Measurements from ENCODE around the gene MAD1L1.

DNA sequence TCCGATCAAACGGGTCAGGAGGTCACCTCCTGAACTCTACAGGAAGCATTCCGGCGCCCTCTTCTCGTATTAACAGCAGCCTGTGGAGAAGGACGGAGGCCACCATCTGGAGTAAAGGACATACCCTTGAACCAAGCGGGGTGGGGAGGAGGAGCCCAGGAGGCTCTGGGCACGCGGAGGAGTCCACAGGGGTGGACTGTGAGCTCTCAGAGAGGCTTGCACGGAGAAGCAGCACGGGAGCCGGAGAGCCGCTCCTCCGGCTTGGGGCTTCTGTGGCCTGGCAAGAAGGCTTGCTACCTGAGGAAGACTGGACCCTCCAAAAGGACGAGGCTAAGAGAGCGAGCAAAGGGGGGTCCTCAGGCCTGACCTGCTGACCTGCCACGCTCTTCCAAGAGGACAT lies 77.9 kb downstream of the MAD1L1 start:
- TF ChIP-seq, protein P1, sequence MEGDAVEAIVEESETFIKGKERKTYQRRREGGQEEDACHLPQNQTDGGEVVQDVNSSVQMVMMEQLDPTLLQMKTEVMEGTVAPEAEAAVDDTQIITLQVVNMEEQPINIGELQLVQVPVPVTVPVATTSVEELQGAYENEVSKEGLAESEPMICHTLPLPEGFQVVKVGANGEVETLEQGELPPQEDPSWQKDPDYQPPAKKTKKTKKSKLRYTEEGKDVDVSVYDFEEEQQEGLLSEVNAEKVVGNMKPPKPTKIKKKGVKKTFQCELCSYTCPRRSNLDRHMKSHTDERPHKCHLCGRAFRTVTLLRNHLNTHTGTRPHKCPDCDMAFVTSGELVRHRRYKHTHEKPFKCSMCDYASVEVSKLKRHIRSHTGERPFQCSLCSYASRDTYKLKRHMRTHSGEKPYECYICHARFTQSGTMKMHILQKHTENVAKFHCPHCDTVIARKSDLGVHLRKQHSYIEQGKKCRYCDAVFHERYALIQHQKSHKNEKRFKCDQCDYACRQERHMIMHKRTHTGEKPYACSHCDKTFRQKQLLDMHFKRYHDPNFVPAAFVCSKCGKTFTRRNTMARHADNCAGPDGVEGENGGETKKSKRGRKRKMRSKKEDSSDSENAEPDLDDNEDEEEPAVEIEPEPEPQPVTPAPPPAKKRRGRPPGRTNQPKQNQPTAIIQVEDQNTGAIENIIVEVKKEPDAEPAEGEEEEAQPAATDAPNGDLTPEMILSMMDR (IDR thresholded peaks at IDR 0.05 in 2 of 3, conservative IDR thresholded peaks at IDR 0.05 in 1 of 3; ENCODE audit: borderline replicate concordance in 1 of 3, insufficient read depth in 1 of 3, low read depth in 2 of 3, low read length in 2 of 3), result no peak
- TF ChIP-seq, protein P2, sequence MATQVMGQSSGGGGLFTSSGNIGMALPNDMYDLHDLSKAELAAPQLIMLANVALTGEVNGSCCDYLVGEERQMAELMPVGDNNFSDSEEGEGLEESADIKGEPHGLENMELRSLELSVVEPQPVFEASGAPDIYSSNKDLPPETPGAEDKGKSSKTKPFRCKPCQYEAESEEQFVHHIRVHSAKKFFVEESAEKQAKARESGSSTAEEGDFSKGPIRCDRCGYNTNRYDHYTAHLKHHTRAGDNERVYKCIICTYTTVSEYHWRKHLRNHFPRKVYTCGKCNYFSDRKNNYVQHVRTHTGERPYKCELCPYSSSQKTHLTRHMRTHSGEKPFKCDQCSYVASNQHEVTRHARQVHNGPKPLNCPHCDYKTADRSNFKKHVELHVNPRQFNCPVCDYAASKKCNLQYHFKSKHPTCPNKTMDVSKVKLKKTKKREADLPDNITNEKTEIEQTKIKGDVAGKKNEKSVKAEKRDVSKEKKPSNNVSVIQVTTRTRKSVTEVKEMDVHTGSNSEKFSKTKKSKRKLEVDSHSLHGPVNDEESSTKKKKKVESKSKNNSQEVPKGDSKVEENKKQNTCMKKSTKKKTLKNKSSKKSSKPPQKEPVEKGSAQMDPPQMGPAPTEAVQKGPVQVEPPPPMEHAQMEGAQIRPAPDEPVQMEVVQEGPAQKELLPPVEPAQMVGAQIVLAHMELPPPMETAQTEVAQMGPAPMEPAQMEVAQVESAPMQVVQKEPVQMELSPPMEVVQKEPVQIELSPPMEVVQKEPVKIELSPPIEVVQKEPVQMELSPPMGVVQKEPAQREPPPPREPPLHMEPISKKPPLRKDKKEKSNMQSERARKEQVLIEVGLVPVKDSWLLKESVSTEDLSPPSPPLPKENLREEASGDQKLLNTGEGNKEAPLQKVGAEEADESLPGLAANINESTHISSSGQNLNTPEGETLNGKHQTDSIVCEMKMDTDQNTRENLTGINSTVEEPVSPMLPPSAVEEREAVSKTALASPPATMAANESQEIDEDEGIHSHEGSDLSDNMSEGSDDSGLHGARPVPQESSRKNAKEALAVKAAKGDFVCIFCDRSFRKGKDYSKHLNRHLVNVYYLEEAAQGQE (IDR thresholded peaks at IDR 0.05; ENCODE audit: low read depth), result no peak
- TF ChIP-seq SRF (IDR thresholded peaks at IDR 0.05; ENCODE audit: low read depth) (no peak), POLR2A (IDR thresholded peaks at IDR 0.05; ENCODE audit: borderline replicate concordance, extremely low read depth, insufficient read depth, insufficient read length) (no peak), JUND (IDR thresholded peaks at IDR 0.05) (no peak), POLR2AphosphoS5 (IDR thresholded peaks at IDR 0.05; ENCODE audit: low read depth, low read length) (no peak), CBX3 (IDR thresholded peaks at IDR 0.05; ENCODE audit: low read depth) (no peak), ZFX (IDR thresholded peaks at IDR 0.05) (no peak), YY1 (IDR thresholded peaks at IDR 0.05; ENCODE audit: extremely low read depth, insufficient replicate concordance, low read depth, low read length) (no peak), RAD21 (IDR thresholded peaks at IDR 0.05; ENCODE audit: low read depth) (no peak), TCF7L2 (IDR thresholded peaks at IDR 0.05; ENCODE audit: borderline replicate concordance, extremely low read depth, insufficient read depth, insufficient read length) (no peak)
- TF ChIP-seq, protein P3, sequence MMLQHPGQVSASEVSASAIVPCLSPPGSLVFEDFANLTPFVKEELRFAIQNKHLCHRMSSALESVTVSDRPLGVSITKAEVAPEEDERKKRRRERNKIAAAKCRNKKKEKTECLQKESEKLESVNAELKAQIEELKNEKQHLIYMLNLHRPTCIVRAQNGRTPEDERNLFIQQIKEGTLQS (IDR thresholded peaks at IDR 0.05), result no peak
- TF ChIP-seq, protein P4, sequence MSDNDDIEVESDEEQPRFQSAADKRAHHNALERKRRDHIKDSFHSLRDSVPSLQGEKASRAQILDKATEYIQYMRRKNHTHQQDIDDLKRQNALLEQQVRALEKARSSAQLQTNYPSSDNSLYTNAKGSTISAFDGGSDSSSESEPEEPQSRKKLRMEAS (IDR thresholded peaks at IDR 0.05), result no peak
